Hippocampal formation (tissue), 2 donors: ENCODE measurements around the gene CERT1.

Source experiments
- DNase-seq, 2 donors: peaks; one replicate each; lab custom pipeline; 2025; lab: John Stamatoyannopoulos, UW

CERT1 gene

GRCh38 chr5:75471193-75471592, 40.2 kb downstream of the CERT1 start:
- DNase-seq, result no peak

DNA sequence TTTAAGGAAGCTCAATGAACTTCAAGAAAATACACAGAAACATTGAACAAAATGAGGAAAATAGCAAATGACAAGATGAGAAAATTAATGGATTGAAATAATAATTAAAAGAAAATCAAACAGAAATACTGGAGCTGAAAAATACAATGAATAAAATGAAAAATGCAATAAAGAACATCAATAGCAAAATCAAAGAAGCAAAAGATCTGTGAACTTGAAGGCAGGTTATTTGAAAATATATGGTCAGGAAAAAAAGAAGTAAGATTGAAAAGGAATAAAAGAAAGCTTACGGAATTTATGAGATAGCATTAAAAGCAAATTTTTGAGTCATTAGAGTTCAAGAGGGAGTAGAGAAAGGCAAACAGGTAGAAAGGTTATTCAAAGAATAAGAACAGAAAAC, 42.4 kb downstream of the CERT1 start:
- no peak for DNase-seq

GRCh38 chr5:75468593-75468992, 42.8 kb downstream of the CERT1 start:
- DNase-seq, result no peak

DNA sequence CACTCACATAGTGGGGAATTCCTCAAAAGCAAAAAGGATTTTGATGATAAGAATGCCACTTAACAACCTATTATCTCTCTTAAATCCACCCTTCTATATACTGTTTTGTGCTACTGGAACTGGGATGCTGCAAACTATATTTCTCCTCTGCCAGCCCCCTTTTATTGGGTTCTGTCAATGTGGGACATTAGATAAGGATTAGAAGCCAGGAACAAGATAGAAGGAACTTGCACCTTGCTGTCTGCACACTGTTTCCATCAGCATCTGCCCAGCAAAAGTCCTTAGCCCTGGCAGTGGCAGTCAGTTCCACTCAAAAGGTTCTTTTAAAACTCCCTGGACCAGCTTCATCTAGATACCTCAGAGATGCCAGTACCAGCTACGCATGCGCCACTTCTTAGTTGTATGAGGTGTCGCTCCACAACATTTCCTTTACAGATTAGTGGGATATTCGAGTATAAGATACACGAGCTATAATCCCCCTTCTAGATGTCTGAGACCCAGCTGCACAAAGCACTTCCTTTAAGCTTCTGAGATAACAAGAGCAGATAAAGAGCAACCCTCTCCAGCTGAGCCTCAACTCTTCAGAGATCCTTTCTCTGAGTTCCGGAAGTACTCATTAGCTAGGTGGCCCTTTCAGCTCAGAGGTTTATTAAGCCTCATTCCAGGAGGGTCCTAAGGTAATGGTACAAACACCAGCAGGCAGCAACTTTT, 45.3 kb downstream of the CERT1 start:
- no peak for DNase-seq

- no peak for DNase-seq
Observed at GRCh38 chr5:75465480-75465879, 45.9 kb downstream of the CERT1 start.

- no peak for DNase-seq
Observed at GRCh38 chr5:75463726-75464125, 47.7 kb downstream of the CERT1 start.

DNA sequence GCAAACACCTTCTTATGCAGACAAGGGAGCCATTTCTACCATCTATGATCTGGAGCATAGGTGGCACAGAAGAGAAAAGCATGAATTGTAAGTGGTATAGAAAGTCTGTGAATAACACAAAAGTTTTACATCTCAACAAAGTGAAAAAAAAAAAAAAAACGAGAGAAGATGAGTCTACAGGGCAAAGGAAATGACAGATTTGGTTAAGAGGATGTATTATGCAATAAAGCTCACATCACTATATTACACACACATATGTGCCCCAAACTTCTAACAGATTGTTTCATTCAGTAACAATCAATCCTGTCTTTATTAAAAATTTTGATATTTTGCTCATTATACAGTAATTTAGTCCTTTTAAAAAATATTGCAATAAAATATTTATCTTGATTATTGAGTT, 49.8 kb downstream of the CERT1 start:
- no peak for DNase-seq

DNA sequence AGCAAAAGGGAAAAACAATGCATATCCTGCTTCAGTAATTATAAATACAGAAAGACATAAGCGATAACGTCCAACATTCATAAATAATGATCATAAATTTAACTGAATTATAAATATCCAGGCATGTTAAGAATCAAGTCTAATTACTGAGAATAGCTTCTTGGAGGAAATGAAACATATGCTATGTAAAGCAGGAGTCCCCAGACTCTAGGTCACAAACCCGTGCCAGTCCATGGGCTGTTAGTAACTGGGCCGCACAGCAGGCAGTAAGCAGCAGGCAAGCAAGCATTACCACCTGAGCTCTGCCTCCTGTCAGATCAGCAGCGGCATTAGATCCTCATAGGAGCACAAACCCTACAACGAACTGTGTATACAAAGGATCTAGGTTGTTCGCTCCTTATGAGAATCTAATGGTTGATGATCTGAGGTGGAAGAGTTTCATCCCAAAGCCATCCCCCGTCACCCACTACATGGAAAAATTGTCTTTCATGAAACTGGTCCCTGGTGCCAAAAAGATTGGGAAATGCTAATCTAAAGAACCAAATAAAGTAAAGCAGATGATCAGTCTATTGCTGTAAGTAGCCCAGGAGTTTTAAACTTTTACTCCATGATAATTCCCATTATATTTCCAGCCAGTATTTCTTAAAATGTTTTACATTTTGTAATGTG, 50.4 kb downstream of the CERT1 start:
- no peak for DNase-seq

DNA sequence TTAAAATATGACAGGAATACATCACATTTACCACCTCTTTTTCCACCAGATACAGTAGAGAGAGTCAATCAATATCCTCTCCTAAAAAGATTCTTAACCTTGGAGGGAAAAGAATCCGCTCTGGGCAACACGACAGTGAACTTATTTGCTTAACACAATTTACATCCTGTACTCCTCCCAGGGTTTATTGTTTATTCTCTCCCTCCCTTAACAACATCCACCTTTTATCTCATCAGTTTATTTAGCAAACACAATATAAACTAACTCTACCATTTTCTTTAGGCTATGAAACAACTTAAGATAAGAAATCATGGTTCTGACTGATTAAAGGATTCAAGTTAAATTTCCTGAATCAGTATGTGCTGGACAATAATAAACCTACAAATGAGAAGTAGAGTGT, 50.9 kb downstream of the CERT1 start:
- DNase-seq, result no peak

DNA sequence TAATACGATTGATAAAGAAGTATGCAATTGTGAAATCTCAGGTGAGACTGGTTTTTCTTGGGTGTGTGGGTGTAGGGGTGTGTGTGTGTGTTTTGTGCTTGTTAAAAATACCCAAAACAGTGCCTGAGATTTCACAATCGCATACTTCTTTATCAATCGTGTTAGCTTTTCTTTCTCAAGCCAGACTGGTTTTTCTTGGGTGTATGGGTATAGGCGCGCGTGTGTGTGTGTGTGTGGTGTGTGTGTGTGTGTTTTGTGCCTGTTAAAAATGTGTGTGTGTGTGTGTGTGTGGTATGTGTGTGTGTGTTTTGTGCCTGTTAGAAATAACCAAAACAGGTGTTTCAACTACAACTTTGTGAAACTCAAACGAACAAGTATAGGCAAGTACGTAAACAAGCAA, 53.7 kb downstream of the CERT1 start:
- DNase-seq, result no peak

GRCh38 chr5:75457161-75457560, 54.3 kb downstream of the CERT1 start:
- DNase-seq, result no peak

GRCh38 chr5:75450069-75450468, 61.4 kb downstream of the CERT1 start:
- no peak for DNase-seq

GRCh38 chr5:75446068-75446467, 65.4 kb downstream of the CERT1 start:
- DNase-seq, result no peak

DNA sequence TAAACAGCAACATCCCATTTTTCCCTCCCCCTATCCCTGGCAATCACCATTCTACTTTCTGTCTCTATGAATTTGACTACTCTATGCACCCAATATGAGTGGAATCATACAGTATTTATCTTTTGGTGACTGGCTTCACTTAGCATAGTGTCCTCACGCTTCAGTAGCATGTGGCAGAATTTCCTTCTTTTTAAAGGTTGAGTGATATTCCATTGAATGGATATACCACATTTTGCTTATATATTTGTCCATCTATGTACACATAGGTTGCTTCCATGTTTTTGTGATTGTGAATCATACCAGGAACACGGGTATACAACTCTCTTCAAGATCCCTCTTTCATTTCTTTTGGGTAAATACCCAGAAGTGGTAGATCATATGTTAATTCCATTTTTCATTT, 69.9 kb downstream of the CERT1 start:
- DNase-seq, result no peak

- no peak for DNase-seq
Observed at GRCh38 chr5:75439276-75439675, 72.2 kb downstream of the CERT1 start.

DNA sequence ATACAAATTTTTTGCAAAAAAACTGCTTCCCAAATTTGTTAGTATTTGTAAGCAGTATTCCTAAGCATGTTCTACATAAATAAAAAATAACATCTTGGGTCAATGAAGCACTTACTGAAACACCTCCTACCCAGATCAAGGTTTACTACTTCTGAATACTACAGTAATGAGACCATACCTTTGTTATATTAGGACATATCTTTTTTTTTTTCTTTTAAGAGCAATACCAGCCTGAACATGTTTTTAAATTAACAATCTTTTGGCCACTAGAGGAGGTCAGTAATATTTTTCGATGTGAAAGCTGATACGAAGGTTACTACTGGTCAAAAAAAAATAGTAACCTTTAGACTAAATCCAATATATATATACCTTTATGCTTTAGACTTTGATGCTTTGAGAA, 72.7 kb downstream of the CERT1 start:
- DNase-seq, result no peak

DNA sequence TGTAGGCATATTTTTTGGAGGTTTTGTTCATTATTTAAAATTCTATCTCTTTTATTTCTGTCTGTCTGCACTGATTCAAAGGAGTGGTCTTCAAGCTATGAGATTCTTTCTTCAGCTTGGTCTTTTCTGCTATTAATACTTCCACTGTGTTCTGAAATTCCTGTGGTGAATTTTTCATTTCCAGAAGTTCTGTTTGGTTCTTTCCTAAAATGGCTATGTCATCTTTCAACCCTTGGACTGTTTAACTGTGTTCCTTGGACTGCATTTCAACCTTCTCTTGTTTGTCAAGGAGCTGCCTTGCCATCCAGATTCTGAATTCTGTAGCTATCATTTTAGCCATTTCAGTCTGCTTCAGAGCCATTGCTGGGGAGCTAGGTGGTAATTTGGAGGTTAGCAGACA, 76.3 kb downstream of the CERT1 start:
- DNase-seq, result no peak

- DNase-seq, result no peak
Observed at GRCh38 chr5:75433814-75434506, 77.5 kb downstream of the CERT1 start.

GRCh38 chr5:75414241-75414640, 97.2 kb downstream of the CERT1 start:
- no peak for DNase-seq

DNA sequence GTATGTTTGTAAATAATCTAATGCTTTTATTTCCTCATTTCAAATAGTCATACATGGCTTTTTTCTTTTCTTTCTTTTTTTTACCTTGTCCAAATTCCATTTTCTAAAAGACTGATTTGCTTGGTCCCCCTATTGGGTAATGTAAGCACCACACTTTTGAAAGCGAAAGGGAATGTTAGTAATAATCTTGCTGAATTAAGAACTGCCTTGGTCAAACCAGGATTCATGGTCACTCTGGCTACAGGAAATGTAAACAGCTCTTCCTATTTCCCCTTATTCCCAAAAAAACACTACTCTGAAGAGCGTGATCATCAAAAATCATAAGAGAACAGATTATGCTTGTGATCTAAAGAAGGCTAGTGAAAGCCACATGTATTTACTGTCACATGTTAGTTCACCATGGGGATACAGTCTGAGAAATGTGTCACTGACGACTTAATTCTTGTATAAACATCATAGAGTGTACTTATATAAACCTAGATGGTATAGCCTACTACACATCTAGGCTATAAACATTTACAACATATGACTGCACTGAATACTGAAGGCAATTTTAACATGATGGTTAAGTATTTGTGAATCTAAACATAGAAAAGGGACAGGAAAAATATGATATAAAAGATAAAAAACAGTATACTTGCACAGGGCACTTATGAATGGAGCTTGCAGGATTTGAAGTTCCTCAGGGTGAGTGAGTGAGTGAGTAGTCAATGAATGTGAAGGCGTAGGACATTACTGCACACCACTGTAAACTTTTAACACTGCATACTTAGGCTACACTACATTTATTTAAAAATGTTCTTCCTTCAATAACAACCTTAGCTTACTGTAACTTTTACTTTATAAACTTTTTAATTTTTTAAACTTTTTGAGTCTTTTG, 99.1 kb downstream of the CERT1 start:
- DNase-seq, result no peak

- DNase-seq, result no peak
Observed at GRCh38 chr5:75405296-75405695, 106.1 kb downstream of the CERT1 start.

GRCh38 chr5:75395277-75395676, 116.2 kb downstream of the CERT1 start:
- no peak for DNase-seq
